Central memory CD8-positive, alpha-beta T cell (primary cell): ENCODE measurements around the gene DDX56.
"Not testable (repeated sequence)": the region's sequence is repeated elsewhere in the genome, so short reads cannot be mapped to it uniquely, and the experiment has no call there.

Experiments
- ATAC-seq: fragments of 150-1000 bp; cut with Tn5 transposase; replicated peaks from 2 replicates; pipeline ENCODE4 v1.10.0; 2022; ENCODE audit warnings: mild to moderate bottlenecking, moderate FRiP score, moderate number of reproducible peaks; ENCODE audit not compliant: poor library complexity, severe bottlenecking; ENCODE audit errors: extremely low read depth
- DNase-seq, 2 donors: peaks; one replicate each; pipeline ENCODE4 v3.0.0; 2021; ENCODE audit warnings: low spot score in 2 of 2
- H3K27ac Mint-ChIP-seq: one replicate; pipeline ENCODE4 v1.8.0; 2022; ENCODE audit warnings: low read depth, mild to moderate bottlenecking, moderate library complexity, mixed read lengths
- H3K27me3 Mint-ChIP-seq: one replicate; pipeline ENCODE4 v1.8.0; 2022; ENCODE audit warnings: mixed read lengths
- H3K36me3 Mint-ChIP-seq: one replicate; pipeline ENCODE4 v1.8.0; 2022; ENCODE audit warnings: mild to moderate bottlenecking, moderate library complexity, mixed read lengths; ENCODE audit not compliant: insufficient read depth
- H3K4me1 Mint-ChIP-seq: one replicate; pipeline ENCODE4 v1.8.0; 2022; ENCODE audit warnings: mixed read lengths
- H3K4me3 Mint-ChIP-seq: one replicate; pipeline ENCODE4 v1.8.0; 2022; ENCODE audit warnings: mild to moderate bottlenecking, moderate library complexity, mixed read lengths
- H3K9me3 Mint-ChIP-seq: one replicate; pipeline ENCODE4 v1.8.0; 2022; ENCODE audit warnings: mixed read lengths

DDX56 gene

DNA sequence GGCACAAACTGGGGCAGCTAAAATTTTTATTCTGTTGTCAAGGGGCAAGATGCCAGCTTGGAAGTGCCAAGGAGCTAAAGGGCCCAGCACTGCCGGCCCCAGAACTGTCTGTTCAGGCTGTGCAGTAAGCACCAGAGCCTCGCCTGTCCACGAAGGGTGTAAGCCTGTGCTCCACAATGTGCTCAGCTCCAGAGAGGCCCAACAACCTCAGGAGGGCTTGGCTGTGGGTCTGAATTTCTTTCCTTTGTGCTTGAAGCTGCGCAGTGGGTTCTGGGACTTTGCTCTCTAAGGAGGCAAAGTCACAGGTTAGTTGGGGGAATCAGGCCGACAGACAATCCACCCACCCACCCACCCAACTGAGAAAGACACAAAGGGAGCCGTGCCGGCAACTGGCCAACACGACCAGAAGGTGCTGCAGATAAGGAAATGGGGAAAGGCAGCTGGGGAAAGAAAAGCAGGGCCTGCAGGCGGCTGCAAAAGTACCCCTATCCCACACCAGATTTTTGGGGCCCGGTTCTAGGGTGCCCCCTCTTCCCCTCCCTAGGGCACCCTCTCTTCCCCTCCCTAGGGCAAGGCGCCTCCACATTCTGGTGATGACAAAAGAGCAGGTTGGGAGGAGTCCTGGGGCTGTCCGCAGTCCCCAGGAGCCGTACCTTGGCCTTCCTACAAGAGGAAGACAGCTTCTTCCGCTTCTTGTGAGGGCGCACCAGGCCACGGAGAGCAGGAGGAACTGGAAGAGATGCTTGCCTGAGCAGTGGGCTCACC, 7.7 kb downstream of the DDX56 start:
- Mint-ChIP-seq H3K4me3 (no peak overlapping the region), H3K9me3 (no peaks in the 10 kb centered on the region), H3K27ac (peak overlapping the region; percentile 54), H3K36me3 (peaks cover 26% of the 10 kb centered on the region), H3K4me1 (peaks cover 20% of the 10 kb centered on the region), H3K27me3 (no peaks in the 10 kb centered on the region)
- DNase-seq (no peak), ATAC-seq (no peak)

DNA sequence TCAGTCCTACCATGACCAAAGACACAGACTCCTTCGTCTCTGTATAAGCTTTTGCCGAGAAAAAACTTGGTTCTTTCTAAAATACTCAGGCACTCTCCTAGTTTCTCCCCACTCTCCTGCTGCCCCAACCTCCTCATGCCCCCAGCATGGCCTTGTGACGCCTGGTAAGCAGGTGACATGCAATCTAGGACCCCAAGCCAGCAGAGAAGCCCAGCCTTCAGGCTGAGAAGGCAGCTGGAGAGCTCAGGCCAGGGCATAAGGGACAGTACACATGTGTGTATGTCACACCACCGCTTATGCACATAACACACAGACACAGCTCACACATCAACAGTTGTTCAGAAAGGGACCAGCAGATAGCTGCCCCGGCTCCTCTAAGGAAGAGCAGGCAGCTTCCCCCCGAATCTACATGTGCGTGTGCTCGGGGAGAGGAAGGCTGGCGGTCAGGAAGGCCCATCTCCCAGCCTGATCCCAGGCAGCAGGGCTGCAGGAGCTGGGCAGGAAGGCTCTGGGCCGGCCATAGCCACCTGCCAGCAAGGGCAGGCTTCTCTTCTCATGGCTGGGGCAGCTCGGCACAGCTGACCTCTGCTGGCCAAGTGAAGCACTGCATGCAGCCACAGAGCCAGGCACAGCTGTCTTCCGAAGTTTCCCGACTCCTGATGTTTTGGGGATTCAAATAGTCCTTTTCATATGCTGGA, 8.5 kb downstream of the DDX56 start:
- peak; percentile 87 for ATAC-seq
- Mint-ChIP-seq H3K4me1 (peaks cover 20% of the 10 kb centered on the region), H3K4me3 (no peak overlapping the region), H3K27ac (peak overlapping the region; percentile 54), H3K36me3 (peaks cover 24% of the 10 kb centered on the region), H3K9me3 (no peaks in the 10 kb centered on the region), H3K27me3 (no peaks in the 10 kb centered on the region)
- peak; percentile 48 to 56 for DNase-seq

DNA sequence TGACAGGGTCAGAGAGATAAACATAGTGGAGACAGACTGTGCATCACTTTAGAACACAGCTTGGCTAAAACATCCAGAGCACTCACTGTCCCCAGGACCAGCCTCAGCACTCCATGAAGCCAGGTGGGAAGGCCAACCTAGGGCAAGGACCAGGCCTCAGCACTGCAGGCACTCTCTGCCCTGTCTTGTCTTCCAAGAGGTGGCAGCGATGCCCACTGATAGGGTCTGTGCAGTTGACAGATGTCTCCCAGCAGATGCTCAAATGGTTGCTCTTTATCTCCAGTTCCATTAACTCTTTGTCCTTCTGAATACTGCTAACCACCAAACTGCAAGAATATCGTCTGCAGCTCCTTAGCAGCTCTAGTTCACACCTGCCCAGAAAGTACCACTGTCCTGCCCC, 9.1 kb downstream of the DDX56 start:
- no peaks in the 10 kb centered on the region for H3K27me3 Mint-ChIP-seq
- H3K9me3 Mint-ChIP-seq, result no peaks in the 10 kb centered on the region
- no peak for ATAC-seq
- peaks cover 23% of the 10 kb centered on the region for H3K36me3 Mint-ChIP-seq
- H3K4me3 Mint-ChIP-seq, result no peak overlapping the region
- DNase-seq, result no peak
- no peak overlapping the region for H3K27ac Mint-ChIP-seq
- H3K4me1 Mint-ChIP-seq, result peaks cover 20% of the 10 kb centered on the region

DNA sequence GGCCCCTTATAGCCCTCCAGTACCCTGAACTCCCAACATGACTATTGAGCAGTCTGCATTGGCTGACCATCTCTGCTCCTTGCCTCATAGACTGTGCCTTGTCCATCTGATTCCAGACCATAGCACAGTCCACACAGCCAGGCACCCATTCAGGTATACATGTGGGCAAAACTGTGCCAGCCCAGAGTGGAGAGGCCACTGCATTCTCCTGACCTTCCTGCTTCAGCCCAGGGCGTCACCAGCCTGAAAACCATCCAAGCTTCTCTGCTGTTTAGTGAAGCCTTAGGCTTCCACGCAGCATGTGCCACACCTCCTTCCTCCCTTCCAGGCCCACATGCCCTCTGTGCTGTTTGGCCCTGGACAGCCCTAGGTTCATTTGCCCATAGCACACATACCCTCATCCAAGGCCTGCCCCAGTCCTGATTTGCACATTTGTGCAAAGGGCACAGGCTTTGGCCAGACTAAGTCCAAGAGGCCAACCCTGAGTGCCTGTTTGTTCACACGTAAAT, 10.5 kb downstream of the DDX56 start:
- H3K36me3 Mint-ChIP-seq, result peaks cover 13% of the 10 kb centered on the region
- ATAC-seq (no peak), DNase-seq (no peak)
- H3K27ac Mint-ChIP-seq, result peak overlapping the region; percentile 32
- no peak overlapping the region for H3K4me3 Mint-ChIP-seq
- H3K4me1 Mint-ChIP-seq, result peaks cover 20% of the 10 kb centered on the region
- no peaks in the 10 kb centered on the region for H3K27me3 Mint-ChIP-seq
- H3K9me3 Mint-ChIP-seq, result no peaks in the 10 kb centered on the region

DNA sequence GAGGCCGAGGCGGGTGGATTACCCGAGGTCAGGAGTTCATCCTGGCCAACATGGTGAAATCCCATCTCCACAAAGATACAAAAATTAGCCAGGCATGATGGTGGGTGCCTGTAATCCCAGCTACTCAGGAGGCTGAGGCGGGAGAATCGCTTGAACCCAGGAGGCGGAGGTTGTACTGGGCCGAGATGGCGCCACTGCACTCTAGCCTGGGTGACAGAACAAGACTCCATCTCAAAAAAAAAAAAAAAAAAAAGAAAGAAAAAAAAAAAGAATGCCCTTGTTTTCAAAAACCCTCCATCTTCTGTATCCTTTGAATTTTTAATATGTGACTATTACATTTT, 11.1 kb downstream of the DDX56 start:
- not testable (repeated sequence) for H3K27ac Mint-ChIP-seq, H3K9me3 Mint-ChIP-seq, H3K27me3 Mint-ChIP-seq, DNase-seq, ATAC-seq, H3K4me3 Mint-ChIP-seq, H3K36me3 Mint-ChIP-seq
- peaks cover 17% of the 10 kb centered on the region for H3K4me1 Mint-ChIP-seq

DNA sequence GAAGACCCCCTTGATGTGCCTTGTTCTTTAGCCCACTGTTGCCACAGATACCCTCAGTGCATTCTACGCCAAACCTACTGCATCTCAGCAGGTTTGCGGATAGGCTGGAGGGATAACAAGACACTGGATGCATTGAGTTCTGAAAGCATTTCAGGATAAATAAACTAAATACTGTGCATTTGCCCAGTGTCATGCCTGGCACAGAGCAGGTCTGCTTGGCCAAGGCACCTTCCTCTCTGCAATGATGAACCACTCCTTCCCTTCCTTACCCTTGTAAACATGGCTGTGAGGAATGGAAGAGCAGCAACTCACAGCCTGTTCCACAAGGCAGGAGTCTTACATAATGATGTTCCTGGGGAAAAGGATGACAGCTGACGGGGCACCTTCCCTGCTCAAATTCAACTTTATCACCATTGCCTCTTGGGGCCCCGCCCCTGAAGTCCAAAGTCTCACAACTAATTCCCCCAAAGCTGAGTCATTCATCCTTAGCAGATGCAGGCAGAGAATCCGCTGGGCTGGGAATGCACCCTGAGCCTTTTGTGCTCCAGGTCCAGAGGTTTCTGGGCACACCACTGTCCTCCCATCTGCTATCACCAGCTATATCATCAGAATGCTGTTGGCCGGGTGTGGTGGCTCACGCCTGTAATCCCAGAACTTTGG, 11.6 kb downstream of the DDX56 start:
- no peak for ATAC-seq
- no peaks in the 10 kb centered on the region for H3K9me3 Mint-ChIP-seq
- H3K27me3 Mint-ChIP-seq, result no peaks in the 10 kb centered on the region
- no peak overlapping the region for H3K4me3 Mint-ChIP-seq
- peaks cover 8% of the 10 kb centered on the region for H3K36me3 Mint-ChIP-seq
- peaks cover 12% of the 10 kb centered on the region for H3K4me1 Mint-ChIP-seq
- DNase-seq, result no peak
- H3K27ac Mint-ChIP-seq, result no peak overlapping the region

DNA sequence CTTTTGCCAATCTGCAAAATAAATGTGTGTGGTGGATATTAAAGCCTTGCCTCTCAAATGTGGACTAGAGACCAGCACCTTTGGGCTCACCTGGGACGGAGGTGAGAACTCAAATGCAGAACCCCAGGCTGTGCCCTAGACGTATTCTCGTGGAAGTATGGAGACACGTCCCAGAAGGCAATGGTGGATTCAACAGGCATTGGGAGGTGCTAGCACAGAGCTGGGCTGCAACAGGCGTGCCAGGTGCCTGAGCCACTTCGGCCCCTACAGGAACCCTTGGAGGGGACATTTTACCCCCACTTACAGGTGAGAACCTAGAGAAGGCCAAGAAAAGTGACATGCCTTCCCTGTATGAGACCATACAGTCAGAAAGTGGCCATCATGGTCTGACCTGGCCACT, 12.2 kb downstream of the DDX56 start:
- H3K27ac Mint-ChIP-seq, result no peak overlapping the region
- H3K4me3 Mint-ChIP-seq, result no peak overlapping the region
- no peaks in the 10 kb centered on the region for H3K9me3 Mint-ChIP-seq
- peaks cover 7% of the 10 kb centered on the region for H3K36me3 Mint-ChIP-seq
- DNase-seq (no peak), ATAC-seq (no peak)
- H3K4me1 Mint-ChIP-seq, result peaks cover 11% of the 10 kb centered on the region
- H3K27me3 Mint-ChIP-seq, result no peaks in the 10 kb centered on the region

DNA sequence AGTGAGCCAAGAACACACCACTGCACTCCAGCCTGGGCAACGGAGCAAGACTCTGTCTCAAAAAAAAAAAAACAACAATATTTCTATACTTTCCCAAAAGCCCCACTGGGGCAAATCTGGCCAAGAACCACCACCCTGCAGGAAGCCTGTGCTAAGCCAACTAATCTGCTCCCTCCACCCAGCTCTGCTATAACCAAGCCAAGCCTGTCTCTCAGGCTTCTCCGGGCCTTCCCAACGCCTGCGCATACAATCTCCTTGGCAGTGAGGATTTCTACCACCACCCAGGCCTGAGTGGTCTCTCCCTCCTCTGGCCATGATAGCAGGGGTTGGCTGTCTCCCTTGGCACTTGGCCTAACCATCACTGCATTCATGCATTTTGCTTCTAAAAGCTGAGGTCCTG, 14.2 kb downstream of the DDX56 start:
- H3K9me3 Mint-ChIP-seq, result no peaks in the 10 kb centered on the region
- no peaks in the 10 kb centered on the region for H3K27me3 Mint-ChIP-seq
- H3K4me1 Mint-ChIP-seq, result no peaks in the 10 kb centered on the region
- H3K4me3 Mint-ChIP-seq, result no peak overlapping the region
- DNase-seq (no peak), ATAC-seq (no peak)
- peak overlapping the region; percentile 32 for H3K27ac Mint-ChIP-seq
- peaks cover 3% of the 10 kb centered on the region for H3K36me3 Mint-ChIP-seq

DNA sequence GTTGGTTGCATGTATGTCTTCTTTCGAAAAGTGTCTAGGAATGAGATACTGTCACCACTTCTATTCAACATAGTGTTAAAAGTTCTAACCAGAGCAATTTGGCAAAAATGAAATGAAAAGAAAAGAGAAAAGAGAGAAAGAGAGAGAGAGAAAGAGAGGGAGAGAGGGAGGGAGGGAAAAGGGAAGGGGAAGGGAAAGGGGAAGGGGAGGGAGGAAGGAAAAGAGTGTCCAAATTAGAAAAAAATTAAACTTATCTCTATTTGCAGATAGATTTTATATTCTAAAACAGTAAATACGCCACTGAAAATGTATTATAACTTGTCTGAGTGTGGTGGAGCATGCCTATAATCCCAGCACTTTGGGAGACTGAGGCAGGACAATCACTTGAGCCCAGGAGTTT, 16.2 kb downstream of the DDX56 start:
- ATAC-seq, result no peak
- Mint-ChIP-seq H3K4me3 (no peak overlapping the region), H3K27ac (no peak overlapping the region), H3K36me3 (peaks cover 1% of the 10 kb centered on the region), H3K9me3 (no peaks in the 10 kb centered on the region), H3K27me3 (peaks cover 9% of the 10 kb centered on the region), H3K4me1 (no peaks in the 10 kb centered on the region)
- DNase-seq, result no peak

DNA sequence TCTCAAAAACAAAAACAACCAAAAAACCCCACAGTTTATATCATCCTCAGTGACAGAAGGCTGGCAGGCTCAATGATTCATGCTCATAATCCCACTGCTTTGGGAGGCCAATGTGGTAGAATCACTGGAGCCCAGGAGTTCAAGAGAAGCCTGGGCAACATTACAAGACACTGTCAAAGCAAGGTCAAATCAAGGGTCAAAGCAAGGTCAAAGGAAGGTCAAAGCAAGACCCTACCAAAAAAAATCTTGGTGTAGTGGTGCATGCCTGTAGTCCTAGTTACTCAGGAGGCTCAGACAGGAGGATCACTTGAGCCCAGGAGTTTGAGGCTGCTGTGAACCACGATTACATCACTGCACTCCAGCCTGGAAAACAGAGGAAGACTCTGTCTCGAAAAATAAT, 18.4 kb downstream of the DDX56 start:
- ATAC-seq (no peak), DNase-seq (no peak)
- Mint-ChIP-seq H3K27ac (no peak overlapping the region), H3K27me3 (peaks cover 24% of the 10 kb centered on the region), H3K4me1 (no peaks in the 10 kb centered on the region), H3K4me3 (no peak overlapping the region), H3K36me3 (peaks cover 1% of the 10 kb centered on the region), H3K9me3 (no peaks in the 10 kb centered on the region)

DNA sequence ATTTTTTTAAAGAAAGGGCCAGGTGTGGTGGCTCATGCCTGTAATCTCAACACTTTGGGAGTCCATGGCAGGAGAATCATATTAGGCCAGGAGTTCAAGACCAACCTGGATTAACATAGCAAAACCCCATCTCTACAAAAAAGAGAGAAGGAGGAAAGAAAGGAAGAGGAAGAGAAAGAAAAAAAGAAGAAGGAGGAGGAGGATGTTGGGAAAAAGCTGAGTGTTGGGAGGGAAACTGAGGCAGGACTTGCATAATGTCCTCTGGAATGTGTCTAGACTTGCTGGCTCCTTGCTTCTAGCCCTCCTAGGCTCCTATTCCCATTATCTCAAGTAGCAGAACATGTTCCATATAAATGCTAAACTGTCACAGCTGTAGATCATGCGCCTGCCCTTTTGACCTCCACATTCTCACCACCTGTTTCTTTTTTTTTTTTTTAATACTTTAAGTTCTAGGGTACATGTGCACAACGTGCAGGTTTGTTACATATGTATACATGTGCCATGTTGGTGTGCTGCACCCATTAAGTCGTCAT, 21.2 kb downstream of the DDX56 start:
- not testable (repeated sequence) for H3K4me1 Mint-ChIP-seq, H3K4me3 Mint-ChIP-seq, H3K27ac Mint-ChIP-seq, DNase-seq, H3K9me3 Mint-ChIP-seq, H3K36me3 Mint-ChIP-seq, ATAC-seq
- peaks cover 48% of the 10 kb centered on the region for H3K27me3 Mint-ChIP-seq

DNA sequence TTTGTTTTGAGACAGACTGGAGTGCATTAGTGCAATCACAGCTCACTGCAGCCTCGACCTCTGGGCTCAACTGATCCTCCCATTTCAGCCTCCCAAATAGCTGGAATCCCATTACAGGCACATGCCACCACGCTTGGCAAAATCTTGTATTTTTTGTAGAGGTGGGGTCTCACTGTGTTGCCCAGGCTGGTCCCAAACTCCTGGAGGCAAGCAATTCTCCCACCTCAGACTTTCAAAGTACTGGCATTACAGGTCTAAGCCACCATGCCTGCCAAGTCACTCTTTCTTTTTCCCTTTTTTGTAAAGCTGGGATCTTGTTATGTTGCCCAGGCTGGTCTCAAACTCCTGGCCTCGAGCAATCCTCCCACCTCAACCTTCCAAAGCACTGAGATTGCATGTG, 24.3 kb downstream of the DDX56 start:
- no peaks in the 10 kb centered on the region for H3K4me1 Mint-ChIP-seq
- H3K4me3 Mint-ChIP-seq, result no peak overlapping the region
- DNase-seq, result no peak
- peaks cover 69% of the 10 kb centered on the region for H3K27me3 Mint-ChIP-seq
- no peak overlapping the region for H3K27ac Mint-ChIP-seq
- no peak for ATAC-seq
- H3K36me3 Mint-ChIP-seq, result no peaks in the 10 kb centered on the region
- no peaks in the 10 kb centered on the region for H3K9me3 Mint-ChIP-seq
